Skeletal muscle cell (primary cell): ENCODE measurements around the gene FUBP3.
"Not testable (repeated sequence)": the region's sequence is repeated elsewhere in the genome, so short reads cannot be mapped to it uniquely, and the experiment has no call there.

ENCODE experiments used
- DNase-seq: peaks from one replicate; pipeline ENCODE4 v3.0.0-alpha.2; 2010; ENCODE audit warnings: low read depth
- H3K4me3 ChIP-seq: 2 replicates; pipeline ENCODE4 v1.5.1; 2011; ENCODE audit warnings: low read depth, mild to moderate bottlenecking, control low read depth, low read length, moderate library complexity

FUBP3 gene

GRCh38 chr9:130555061-130555460 is 24.3 kb upstream of the FUBP3 start:
- no peak overlapping the region for H3K4me3 ChIP-seq
- no peak for DNase-seq

GRCh38 chr9:130555968-130556367 is 23.4 kb upstream of the FUBP3 start:
- no peak overlapping the region for H3K4me3 ChIP-seq
- no peak for DNase-seq

- DNase-seq = no peak
- H3K4me3 ChIP-seq = no peak overlapping the region
Measured at GRCh38 chr9:130556396-130557076, 22.8 kb upstream of the FUBP3 start.

- DNase-seq = no peak
- no peak overlapping the region for H3K4me3 ChIP-seq
Measured at GRCh38 chr9:130557077-130557468, 22.3 kb upstream of the FUBP3 start.

DNA sequence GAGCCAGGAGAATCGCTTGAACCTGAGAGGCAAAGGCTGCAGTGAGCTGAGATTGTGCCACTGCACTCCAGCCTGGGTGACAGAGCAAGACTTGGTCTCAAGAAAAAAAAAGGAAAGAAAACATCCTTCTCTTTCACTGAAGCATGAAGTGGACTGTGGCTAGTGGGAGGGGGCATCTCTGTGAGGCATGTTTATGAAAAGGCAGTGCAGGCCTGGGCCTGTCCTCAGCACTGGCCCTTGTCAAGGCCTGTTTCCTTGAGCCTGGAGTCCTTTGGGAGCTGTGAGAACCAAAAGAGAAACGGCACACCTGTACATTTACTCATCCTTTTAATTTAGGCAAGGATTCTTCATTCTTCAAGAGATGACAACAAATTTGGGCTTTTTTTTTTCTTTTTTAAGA is 18.3 kb upstream of the FUBP3 start:
- no peak overlapping the region for H3K4me3 ChIP-seq
- DNase-seq = no peak

GRCh38 chr9:130562525-130562924 is 16.9 kb upstream of the FUBP3 start:
- not testable (repeated sequence) for DNase-seq

DNA sequence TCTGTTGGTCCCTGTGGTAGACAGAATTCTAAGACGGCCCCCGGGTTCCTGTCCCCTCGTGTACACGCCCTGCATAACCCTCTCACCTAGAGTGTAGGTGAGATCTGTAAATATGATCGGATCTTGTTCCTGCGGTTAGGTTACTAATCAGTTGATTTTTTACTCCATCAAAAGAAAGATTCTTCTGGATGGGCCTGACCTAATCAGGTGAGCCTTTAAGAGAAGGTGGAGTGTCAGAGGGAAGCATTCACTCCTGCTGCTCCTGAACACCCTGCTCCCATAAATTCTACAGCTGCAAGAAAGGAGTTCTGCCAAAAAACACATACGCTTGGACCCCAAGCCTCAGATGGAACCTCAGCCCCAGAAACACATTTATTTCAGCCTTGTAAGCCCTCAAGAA is 15.6 kb upstream of the FUBP3 start:
- no peak for DNase-seq

More at GRCh38 chr9:130562525-130562924, 16.9 kb upstream of the FUBP3 start:
- not testable (repeated sequence) for H3K4me3 ChIP-seq

GRCh38 chr9:130565792-130566191 is 13.6 kb upstream of the FUBP3 start:
- no peak for DNase-seq
- H3K4me3 ChIP-seq = no peak overlapping the region

More for the DNA sequence above, 15.6 kb upstream of the FUBP3 start:
- no peak overlapping the region for H3K4me3 ChIP-seq

DNA sequence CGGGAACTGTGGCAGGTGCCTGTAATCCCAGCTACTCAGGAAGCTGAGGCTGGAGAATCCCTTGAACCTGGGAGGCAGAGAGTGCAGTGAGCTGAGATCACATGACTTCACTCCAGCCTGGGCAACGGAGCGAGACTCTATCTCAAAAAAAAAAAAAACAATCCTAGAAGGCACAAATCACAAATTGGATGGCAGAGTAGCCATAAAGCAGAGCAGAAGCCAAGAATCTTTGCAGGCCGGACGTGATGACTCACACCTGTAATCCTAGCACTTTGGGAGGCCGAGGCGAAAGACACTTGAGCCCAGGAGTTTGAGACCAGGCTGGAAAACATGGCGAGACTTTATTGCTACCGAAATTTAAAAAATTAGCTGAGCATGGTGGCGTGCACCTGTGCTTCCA is 9.2 kb upstream of the FUBP3 start:
- no peak overlapping the region for H3K4me3 ChIP-seq
- no peak for DNase-seq

GRCh38 chr9:130575514-130575913 is 3.9 kb upstream of the FUBP3 start:
- H3K4me3 ChIP-seq = no peak overlapping the region

GRCh38 chr9:130576176-130576575 is 3.2 kb upstream of the FUBP3 start:
- no peak for DNase-seq
- no peak overlapping the region for H3K4me3 ChIP-seq

More at GRCh38 chr9:130575514-130575913, 3.9 kb upstream of the FUBP3 start:
- DNase-seq = no peak

DNA sequence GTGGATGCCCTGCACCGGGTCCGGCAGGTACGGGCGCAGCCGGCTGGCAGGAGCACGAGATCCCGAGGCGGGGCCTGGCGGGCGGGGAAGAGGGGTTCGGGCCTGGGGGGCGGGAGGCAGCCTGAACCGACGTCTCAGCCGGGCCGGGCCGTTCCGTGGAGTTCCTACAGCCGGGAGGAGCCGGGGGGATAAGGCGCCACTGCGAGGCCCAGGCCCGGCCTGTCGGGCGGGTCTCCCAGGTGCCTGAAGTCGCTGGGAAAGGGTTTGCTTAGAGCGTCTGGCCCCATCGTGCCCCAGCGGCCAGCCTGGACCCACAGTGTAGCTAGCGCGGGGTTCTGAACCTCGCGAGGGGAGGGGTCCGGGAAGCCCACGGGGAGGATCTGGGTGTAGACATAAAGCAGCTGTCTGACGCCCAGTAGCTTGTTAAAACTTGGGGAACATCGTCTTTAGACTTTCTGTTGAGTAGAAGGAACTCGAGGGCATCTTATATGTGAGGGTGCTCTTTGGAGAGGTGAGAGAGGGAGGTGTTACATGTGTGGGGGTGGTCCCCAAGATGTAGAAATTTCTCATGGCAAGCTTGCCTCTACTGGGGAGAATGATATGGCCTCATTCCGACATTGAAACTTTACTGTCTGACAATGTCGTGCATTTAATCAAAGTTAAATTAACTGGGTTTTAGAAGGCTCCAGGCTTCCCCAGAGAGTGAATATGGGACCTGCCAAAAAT is 524 bp downstream of the FUBP3 start:
- no peak for DNase-seq
- peak overlapping the region; percentile 89 for H3K4me3 ChIP-seq

- DNase-seq = no peak
- no peak overlapping the region for H3K4me3 ChIP-seq
Measured at GRCh38 chr9:130581766-130582165, 2.4 kb downstream of the FUBP3 start.

GRCh38 chr9:130583271-130583670 is 3.9 kb downstream of the FUBP3 start:
- H3K4me3 ChIP-seq = no peak overlapping the region
- no peak for DNase-seq

DNA sequence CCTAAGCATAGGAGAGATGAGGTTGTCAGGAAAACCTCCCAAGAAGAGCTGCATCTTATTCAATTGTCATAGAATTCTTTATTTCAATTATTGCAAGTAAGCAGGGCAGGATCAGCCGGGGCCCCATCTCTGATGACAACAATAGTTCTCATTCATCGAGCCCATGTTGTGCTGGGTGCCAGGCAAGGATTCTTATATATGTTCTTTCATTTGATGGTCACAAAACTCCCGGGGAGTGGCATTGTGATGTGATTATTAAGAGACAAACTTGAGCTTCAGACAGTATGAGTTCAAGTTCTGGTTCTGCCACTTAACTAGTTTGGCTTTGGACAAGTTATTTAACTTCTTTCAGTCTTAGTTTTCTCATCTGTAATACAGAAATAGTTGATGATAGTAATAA is 8.5 kb downstream of the FUBP3 start:
- DNase-seq = no peak
- no peak overlapping the region for H3K4me3 ChIP-seq

DNA sequence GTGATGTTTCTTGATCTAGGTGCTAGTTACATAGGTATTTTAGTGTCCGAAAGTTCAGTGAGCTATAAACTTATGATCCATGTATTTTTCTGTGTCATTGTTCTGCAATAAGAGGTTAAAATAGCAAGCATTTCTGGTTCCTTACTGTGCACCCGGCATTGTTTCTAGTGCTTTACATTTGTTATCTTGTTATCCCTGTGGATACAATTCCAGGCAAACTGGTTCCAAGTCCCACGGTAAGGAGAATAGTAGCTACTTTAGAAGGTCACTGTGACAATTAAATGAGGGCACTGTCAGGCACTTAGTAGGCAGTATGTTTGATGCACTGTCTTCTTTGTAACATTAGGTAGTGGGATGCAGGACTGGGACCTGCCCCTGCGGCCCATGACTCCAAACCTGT is 9.0 kb downstream of the FUBP3 start:
- no peak for DNase-seq
- no peak overlapping the region for H3K4me3 ChIP-seq

DNA sequence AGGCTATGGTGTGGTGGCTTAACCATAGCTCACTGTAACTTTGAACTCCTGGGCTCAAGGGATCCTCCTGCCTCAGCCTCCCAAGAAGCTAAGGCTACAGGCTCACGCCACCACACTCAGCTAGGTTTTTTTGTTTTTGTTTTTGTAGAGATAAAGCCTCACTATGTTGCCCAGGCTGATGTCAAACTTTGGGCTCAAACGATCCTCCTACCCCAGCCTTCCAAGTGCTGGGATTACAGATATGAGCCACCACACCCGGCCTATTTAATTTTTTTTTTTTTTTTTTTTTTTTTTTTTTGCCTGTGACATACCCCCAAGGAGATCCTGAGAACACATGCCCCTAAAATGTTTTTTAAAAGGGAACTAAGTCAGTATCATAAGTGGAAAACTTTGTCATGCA is 10.4 kb downstream of the FUBP3 start:
- no peak for DNase-seq

DNA sequence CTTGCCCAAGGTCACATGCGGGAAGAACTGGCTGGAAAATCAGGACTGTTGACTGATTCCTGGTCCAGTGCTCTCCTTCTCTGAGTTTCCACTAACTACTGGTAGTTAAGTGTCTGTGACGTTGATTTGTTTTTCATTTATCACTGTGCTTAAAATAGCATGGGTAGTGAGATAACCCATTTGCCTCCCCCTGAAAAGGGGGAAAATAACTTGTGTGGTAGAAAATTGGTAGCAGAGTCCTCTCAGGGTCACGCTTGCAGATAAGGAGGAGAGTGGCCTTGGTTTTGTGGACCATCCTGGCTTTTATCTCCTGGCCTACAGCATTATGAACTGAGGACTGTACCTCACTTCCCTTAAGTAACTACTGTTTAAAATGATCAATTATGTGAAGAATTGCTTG is 10.9 kb downstream of the FUBP3 start:
- no peak overlapping the region for H3K4me3 ChIP-seq
- DNase-seq = no peak

More for the DNA sequence above, 10.4 kb downstream of the FUBP3 start:
- H3K4me3 ChIP-seq = no peak overlapping the region

- DNase-seq = no peak
Measured at GRCh38 chr9:130593020-130593419, 13.6 kb downstream of the FUBP3 start.

GRCh38 chr9:130597228-130597627 is 17.9 kb downstream of the FUBP3 start:
- no peak for DNase-seq
- H3K4me3 ChIP-seq = no peak overlapping the region

More at GRCh38 chr9:130593020-130593419, 13.6 kb downstream of the FUBP3 start:
- H3K4me3 ChIP-seq = no peak overlapping the region

DNA sequence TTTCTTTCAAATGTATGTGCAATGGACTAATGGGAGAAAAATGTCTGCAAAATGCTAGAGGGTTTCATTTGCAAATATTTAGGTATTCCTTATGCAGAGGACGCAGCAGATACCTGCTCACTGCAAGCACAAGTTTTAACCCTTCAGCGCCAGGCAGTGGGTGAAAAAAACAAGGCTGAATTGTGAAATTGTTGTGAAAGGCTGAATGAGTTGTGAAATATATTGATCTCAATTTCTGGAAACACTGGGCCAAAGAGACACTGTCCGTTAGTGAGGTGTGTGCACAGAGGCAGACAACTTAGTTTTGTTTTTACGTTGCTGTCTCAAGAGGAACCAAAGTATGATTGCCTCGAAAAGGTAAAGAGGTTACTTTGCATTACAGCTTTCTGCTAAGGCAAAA is 18.8 kb downstream of the FUBP3 start:
- DNase-seq = no peak
- no peak overlapping the region for H3K4me3 ChIP-seq
